GM12891 (cell line): ENCODE results near the gene MEI4.

Experiments
- POLR2A ChIP-seq: IDR thresholded peaks from 2 replicates; pipeline ENCODE4 v1.6.1; 2011; ENCODE audit warnings: low read depth, low read length, control low read depth
- POLR2AphosphoS5 ChIP-seq: IDR thresholded peaks from 2 replicates; pipeline ENCODE4 v1.6.1; 2011; ENCODE audit warnings: low read depth, low read length, control low read depth

- TF ChIP-seq POLR2A (no peak), POLR2AphosphoS5 (no peak)
These were observed 204.6 kb downstream of the MEI4 start for GRCh38 chr6:77857421-77857820.
